Mesendoderm (in vitro differentiated cells): ENCODE measurements around the gene CNPY3.
"Not testable (repeated sequence)": the region's sequence is repeated elsewhere in the genome, so short reads cannot be mapped to it uniquely, and the experiment has no call there.

Experiments
- DNase-seq: peaks from one replicate; pipeline ENCODE4 v3.0.0; 2013
- H2AK5ac ChIP-seq: 2 replicates; pipeline ENCODE4 v1.6.1; 2013; ENCODE audit warnings: low read length, inconsistent platforms
- H2BK120ac ChIP-seq: 2 replicates; pipeline ENCODE4 v1.6.1; 2013; ENCODE audit warnings: low read depth, mild to moderate bottlenecking, low read length, moderate library complexity, mixed read lengths
- H2BK15ac ChIP-seq: replicated peaks from 2 replicates; pipeline ENCODE4 v1.6.1; 2013; ENCODE audit warnings: low read depth, mild to moderate bottlenecking, moderate library complexity
- H2BK5ac ChIP-seq: 2 replicates; pipeline ENCODE4 v1.6.1; 2013; ENCODE audit warnings: low read length, inconsistent platforms
- H3K18ac ChIP-seq: 2 replicates; pipeline ENCODE4 v1.6.1; 2013; ENCODE audit warnings: mild to moderate bottlenecking, low read length, mixed read lengths
- H3K23ac ChIP-seq: one replicate; pipeline ENCODE4 v1.6.1; 2013; ENCODE audit warnings: low read length
- H3K27ac ChIP-seq: 2 replicates; pipeline ENCODE4 v1.5.1; 2013; ENCODE audit warnings: low read depth, mild to moderate bottlenecking, inconsistent platforms, low read length, moderate library complexity
- H3K27me3 ChIP-seq: 2 replicates; pipeline ENCODE4 v1.6.1; 2013; ENCODE audit warnings: low read length, control low read depth, mild to moderate bottlenecking, inconsistent platforms; ENCODE audit not compliant: insufficient read depth, poor library complexity
- H3K36me3 ChIP-seq: 2 replicates; pipeline ENCODE4 v1.6.1; 2013; ENCODE audit warnings: low read length, inconsistent platforms; ENCODE audit not compliant: control insufficient read depth, insufficient read depth
- H3K4ac ChIP-seq: one replicate; pipeline ENCODE4 v1.6.1; 2013; ENCODE audit warnings: low read depth, mild to moderate bottlenecking, low read length, moderate library complexity
- H3K4me1 ChIP-seq: 2 replicates; pipeline ENCODE4 v1.6.1; 2013; ENCODE audit warnings: low read depth, low read length, inconsistent platforms; ENCODE audit not compliant: control insufficient read depth
- H3K4me2 ChIP-seq: 2 replicates; pipeline ENCODE4 v1.6.1; 2013; ENCODE audit warnings: low read length
- H3K4me3 ChIP-seq: 2 replicates; pipeline ENCODE4 v1.5.1; 2013; ENCODE audit warnings: mild to moderate bottlenecking, low read length
- H3K56ac ChIP-seq: one replicate; pipeline ENCODE4 v1.6.1; 2013; ENCODE audit warnings: low read length
- H3K79me1 ChIP-seq: 2 replicates; pipeline ENCODE4 v1.6.1; 2013; ENCODE audit warnings: low read length, inconsistent platforms
- H3K79me2 ChIP-seq: 2 replicates; pipeline ENCODE4 v1.6.1; 2013; ENCODE audit warnings: mild to moderate bottlenecking, low read length; ENCODE audit not compliant: control insufficient read depth, insufficient read depth
- H3K9ac ChIP-seq: 2 replicates; pipeline ENCODE4 v1.6.1; 2013; ENCODE audit warnings: low read length, inconsistent platforms
- H4K5ac ChIP-seq: one replicate; pipeline ENCODE4 v1.6.1; 2013; ENCODE audit warnings: low read length
- H4K8ac ChIP-seq: one replicate; pipeline ENCODE4 v1.6.1; 2013; ENCODE audit warnings: low read depth, mild to moderate bottlenecking, control low read depth, low read length, moderate library complexity
- WGBS: extraction: QIAGEN DNeasy Blood & Tissue Kit; methylation state at CpG from one replicate; pipeline ENCODE4 v1.1.7; 2013; ENCODE audit warnings: low lambda C conversion rate, missing lambda C conversion rate; ENCODE audit not compliant: insufficient coverage; ENCODE audit errors: extremely low coverage; 5-methylcytosine and 5-hydroxymethylcytosine counted together

Gene CNPY3

GRCh38 chr6:42889815-42890214 lies 39.5 kb upstream of the CNPY3 start:
- Histone ChIP-seq H3K27ac (no peak overlapping the region), H2BK15ac (no peak overlapping the region), H3K4me3 (peak overlapping the region; percentile 31), H3K36me3 (peaks cover 4% of the 10 kb centered on the region), H3K4me2 (peak overlapping the region; percentile 2), H2BK5ac (no peak overlapping the region), H4K5ac (no peak overlapping the region), H2AK5ac (no peak overlapping the region), H3K9ac (peak overlapping the region; percentile 74), H3K79me2 (no peaks in the 10 kb centered on the region), H3K18ac (no peak overlapping the region), H2BK120ac (no peak overlapping the region), H3K56ac (peak overlapping the region; percentile 93), H3K4ac (no peak overlapping the region), H3K79me1 (no peaks in the 10 kb centered on the region), H3K4me1 (no peaks in the 10 kb centered on the region), H3K23ac (no peak overlapping the region), H4K8ac (no peak overlapping the region), H3K27me3 (no peaks in the 10 kb centered on the region)
- no peak for DNase-seq
- no CpG with 5 or more reads among the region's 4 CpGs for WGBS

GRCh38 chr6:42890311-42891198 lies 38.7 kb upstream of the CNPY3 start:
- H4K5ac ChIP-seq, result no peak overlapping the region
- H2BK5ac ChIP-seq, result peak overlapping the region; percentile 14
- peak overlapping the region; percentile 98 for H3K27ac ChIP-seq
- H3K4ac ChIP-seq, result peak overlapping the region; percentile 82
- no peaks in the 10 kb centered on the region for H3K79me2 ChIP-seq
- H3K23ac ChIP-seq, result no peak overlapping the region
- H3K18ac ChIP-seq, result peak overlapping the region; percentile 86
- H3K56ac ChIP-seq, result peak overlapping the region; percentile 93
- H2BK15ac ChIP-seq, result no peak overlapping the region
- peak; percentile 99 for DNase-seq
- peak overlapping the region; percentile 51 for H2BK120ac ChIP-seq
- peaks cover 4% of the 10 kb centered on the region for H3K36me3 ChIP-seq
- H3K4me3 ChIP-seq, result peak overlapping the region; percentile 66
- H3K27me3 ChIP-seq, result no peaks in the 10 kb centered on the region
- H3K4me1 ChIP-seq, result no peaks in the 10 kb centered on the region
- H3K79me1 ChIP-seq, result no peaks in the 10 kb centered on the region
- no CpG with 5 or more reads among the region's 63 CpGs for WGBS
- peak overlapping the region; percentile 96 for H4K8ac ChIP-seq
- H3K9ac ChIP-seq, result peak overlapping the region; percentile 74
- H3K4me2 ChIP-seq, result peak overlapping the region; percentile 50
- no peak overlapping the region for H2AK5ac ChIP-seq

DNA sequence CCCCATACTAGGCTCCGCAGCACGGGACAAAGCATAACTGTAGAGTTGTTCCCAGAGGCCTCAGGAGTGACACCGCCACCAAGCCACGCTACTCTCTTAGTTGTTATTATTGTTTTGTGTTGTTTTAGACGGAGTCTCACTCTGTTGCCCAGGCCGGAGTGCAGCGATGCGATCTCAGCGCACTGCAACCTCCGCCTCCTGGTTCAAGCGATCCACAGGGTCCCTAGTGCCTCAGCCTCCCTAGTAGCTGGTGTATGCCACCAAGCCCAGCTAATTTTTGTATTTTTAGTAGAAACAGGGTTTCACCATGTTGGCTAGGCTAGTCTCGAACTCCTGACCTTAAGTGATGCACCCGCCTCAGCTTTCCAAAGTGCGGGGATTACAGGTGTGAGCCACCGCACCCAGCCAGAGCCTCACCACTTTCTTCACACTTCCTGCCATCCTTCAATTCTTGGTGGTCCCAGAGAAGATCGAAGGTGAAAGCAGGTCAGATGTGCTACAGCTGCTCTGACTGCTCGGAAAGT lies 38.0 kb upstream of the CNPY3 start:
- H2AK5ac ChIP-seq, result no peak overlapping the region
- peak overlapping the region; percentile 51 for H2BK120ac ChIP-seq
- H3K4ac ChIP-seq, result peak overlapping the region; percentile 19
- H4K8ac ChIP-seq, result peak overlapping the region; percentile 89
- H3K79me2 ChIP-seq, result no peaks in the 10 kb centered on the region
- no peak for DNase-seq
- no peak overlapping the region for H3K23ac ChIP-seq
- H3K27me3 ChIP-seq, result no peaks in the 10 kb centered on the region
- no peaks in the 10 kb centered on the region for H3K79me1 ChIP-seq
- H3K18ac ChIP-seq, result peak overlapping the region; percentile 30
- H3K4me3 ChIP-seq, result peak overlapping the region; percentile 26
- H3K27ac ChIP-seq, result peak overlapping the region; percentile 98
- WGBS, result no CpG with 5 or more reads among the region's 17 CpGs
- peak overlapping the region; percentile 74 for H3K9ac ChIP-seq
- no peaks in the 10 kb centered on the region for H3K36me3 ChIP-seq
- no peak overlapping the region for H2BK5ac ChIP-seq
- no peak overlapping the region for H4K5ac ChIP-seq
- no peak overlapping the region for H2BK15ac ChIP-seq
- H3K56ac ChIP-seq, result peak overlapping the region; percentile 93
- H3K4me1 ChIP-seq, result no peaks in the 10 kb centered on the region
- H3K4me2 ChIP-seq, result peak overlapping the region; percentile 50

DNA sequence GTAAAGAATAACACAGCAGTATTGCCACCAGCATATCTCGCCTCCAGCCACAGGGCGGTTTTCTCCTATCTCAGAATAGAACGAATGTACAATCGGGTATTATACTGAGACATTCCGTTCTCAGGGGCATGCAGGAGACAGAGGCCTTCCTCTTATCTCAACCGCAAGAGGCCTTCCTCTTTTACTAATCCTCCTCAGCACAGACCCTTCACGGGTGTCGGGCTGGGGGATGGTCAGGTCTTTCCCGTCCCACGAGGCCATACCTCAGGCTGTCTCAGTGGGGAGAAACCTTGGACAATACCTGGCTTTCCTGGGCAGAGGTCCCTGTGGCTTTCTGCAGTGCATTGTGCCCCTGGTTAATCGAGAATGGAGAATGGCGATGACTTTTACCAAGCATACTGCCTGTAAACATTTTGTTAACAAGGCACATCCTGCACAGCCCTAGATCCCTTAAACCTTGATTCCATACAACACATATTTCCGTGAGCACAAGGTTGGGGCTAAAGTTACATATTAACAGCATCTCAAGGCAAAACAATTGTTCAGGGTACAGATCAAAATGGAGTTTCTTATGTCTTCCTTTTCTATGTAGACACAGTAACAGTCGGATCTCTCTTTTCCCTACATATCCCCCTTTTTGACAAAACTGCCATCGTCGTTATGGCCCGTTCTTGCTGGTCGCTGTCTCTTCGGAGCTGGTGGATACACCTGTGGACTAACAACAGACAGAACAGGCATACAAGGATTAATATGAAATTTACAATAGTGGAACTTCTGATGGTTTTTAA lies 35.0 kb upstream of the CNPY3 start:
- H3K27ac ChIP-seq, H2BK15ac ChIP-seq, DNase-seq, H3K9ac ChIP-seq, H3K4me3 ChIP-seq, H3K4ac ChIP-seq, H4K5ac ChIP-seq, H3K56ac ChIP-seq, H3K27me3 ChIP-seq, H3K4me1 ChIP-seq, H2BK5ac ChIP-seq, H3K79me2 ChIP-seq, H2BK120ac ChIP-seq, H3K23ac ChIP-seq, H3K4me2 ChIP-seq, H3K79me1 ChIP-seq, H2AK5ac ChIP-seq, H3K36me3 ChIP-seq, H3K18ac ChIP-seq: not testable (repeated sequence)
- peak overlapping the region; percentile 0 for H4K8ac ChIP-seq
- no CpG with 5 or more reads among the region's 19 CpGs for WGBS

- Histone ChIP-seq H3K23ac (no peak overlapping the region), H3K9ac (no peak overlapping the region), H3K27ac (no peak overlapping the region), H3K18ac (no peak overlapping the region), H3K27me3 (no peaks in the 10 kb centered on the region), H2BK5ac (no peak overlapping the region), H3K4ac (no peak overlapping the region), H3K79me2 (no peaks in the 10 kb centered on the region), H2AK5ac (no peak overlapping the region), H3K4me1 (no peaks in the 10 kb centered on the region), H3K56ac (no peak overlapping the region), H3K79me1 (no peaks in the 10 kb centered on the region), H4K5ac (no peak overlapping the region), H2BK15ac (no peak overlapping the region), H4K8ac (no peak overlapping the region), H3K36me3 (no peaks in the 10 kb centered on the region), H2BK120ac (no peak overlapping the region), H3K4me2 (no peak overlapping the region), H3K4me3 (no peak overlapping the region)
- no CpG with 5 or more reads among the region's 10 CpGs for WGBS
- DNase-seq, result no peak
These were observed 33.0 kb upstream of the CNPY3 start for GRCh38 chr6:42896178-42896719.
